HG03025 (cell line): ENCODE results near the gene MIF4GD.

ENCODE experiments used
- ATAC-seq: cut with Tn5 transposase; IDR thresholded peaks from one replicate; pipeline ENCODE4 v1.9.1; 2021; ENCODE audit warnings: mild to moderate bottlenecking, moderate library complexity; ENCODE audit not compliant: unreplicated experiment, low FRiP score

The MIF4GD gene

DNA sequence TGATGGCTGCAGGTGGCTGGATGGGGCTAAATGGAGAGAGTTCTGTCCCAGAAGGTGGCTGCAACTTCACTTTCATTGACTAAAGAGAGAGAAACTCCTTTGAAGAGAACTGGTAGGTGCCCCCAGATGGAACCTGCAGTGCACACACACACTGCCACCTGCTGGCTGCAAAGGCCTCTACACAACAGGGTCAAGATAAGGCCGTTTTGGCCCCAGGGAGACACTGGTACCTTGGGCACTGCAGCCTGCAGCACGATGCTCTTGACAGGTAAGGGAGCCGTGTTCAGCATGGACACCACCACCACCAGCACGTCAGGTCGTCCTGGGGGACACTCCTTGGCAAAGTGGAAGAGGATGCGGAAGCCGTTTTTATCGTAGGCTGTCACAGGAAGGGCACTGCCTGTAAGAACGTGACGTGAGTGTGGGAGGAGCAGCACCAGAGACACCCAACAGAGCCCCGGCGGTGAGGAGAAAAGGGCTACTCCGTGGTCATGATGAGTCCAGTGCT lies 32.3 kb downstream of the MIF4GD start:
- no peak for ATAC-seq

DNA sequence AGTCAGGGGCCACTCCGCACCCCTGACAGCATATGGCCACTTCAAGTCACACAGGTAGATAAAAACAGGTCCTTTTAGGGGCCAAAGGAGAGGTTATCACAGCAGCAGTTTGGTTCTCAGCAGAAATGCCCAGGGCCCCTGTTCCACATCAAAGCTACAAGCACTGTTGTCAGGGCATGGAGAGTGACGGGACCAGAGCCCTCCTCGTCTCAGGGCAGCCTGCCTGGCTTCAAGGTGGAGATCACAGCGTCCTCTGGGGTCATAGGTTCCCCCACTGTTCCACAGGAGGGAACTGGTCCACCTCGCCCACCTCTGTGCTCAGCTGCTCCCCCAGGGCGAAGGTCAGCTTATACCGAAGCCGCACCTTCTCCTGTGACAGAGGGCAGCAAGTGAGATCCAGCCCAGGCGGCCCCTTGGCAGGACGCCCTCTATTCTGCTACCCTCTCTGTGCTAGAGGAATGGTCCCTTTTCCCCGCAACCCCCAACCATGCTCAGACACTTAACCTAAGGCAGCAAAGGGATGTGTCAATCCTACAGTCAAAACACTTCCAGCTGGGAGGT lies 32.9 kb downstream of the MIF4GD start:
- ATAC-seq = no peak

DNA sequence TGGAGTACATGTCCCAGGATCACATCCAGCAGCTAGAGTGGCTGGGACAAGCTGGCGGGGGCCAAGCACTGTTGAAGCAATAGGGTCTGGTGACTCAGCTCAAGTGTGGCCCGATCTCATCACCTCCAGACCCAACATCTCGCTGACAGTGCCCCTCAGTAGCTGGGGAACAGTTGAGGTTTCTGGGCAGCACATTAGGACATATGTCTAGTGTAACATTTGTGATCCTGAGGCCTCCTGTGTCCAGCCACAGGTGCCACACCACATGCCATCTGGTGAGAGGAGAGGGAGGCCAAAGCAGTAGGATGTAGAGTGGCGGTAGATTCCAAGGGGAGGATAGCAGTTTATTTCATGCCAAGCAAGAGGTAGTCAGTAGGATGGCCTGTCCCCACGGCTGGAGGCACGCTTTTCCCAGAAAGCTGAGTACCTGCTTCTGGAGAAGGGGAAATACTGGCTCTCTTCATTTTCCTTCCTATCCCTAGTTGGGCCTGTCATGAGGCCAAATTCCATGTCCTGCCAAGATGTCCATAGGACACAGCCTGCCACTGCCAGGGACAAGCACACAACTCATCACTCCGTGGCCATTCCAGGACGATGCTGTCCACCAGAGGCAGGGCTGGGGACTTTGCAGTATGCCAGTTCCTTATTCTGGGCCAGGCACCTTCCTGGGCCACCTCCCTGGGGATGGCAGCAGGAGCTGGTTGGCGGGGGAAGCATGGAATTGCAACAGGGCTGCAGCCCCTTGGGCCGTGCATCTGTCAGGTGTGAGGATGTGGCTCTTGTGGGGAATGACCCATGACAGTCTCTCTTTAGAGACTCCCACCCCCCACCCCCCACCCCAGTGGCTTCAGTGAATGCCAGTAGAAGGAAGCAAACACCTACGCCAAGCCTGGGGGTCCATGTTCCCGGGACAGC lies 33.7 kb downstream of the MIF4GD start:
- no peak for ATAC-seq

DNA sequence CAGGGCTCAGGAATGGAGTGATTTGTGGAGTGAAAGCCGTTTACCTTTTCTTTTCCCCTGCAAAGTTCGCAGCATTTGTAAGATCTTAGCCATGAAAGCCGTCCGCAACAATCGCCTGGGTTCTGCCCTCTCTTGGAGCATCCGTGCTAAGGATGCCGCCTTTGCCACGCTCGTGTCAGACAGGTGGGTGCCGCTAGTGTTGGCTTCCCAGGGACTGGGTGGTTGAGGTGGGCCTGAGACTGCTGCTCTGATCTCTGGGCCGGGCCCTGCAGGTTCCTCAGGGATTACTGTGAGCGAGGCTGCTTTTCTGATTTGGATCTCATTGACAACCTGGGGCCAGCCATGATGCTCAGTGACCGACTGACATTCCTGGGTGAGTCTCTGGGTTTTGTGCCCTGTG lies 38.2 kb downstream of the MIF4GD start:
- no peak for ATAC-seq

DNA sequence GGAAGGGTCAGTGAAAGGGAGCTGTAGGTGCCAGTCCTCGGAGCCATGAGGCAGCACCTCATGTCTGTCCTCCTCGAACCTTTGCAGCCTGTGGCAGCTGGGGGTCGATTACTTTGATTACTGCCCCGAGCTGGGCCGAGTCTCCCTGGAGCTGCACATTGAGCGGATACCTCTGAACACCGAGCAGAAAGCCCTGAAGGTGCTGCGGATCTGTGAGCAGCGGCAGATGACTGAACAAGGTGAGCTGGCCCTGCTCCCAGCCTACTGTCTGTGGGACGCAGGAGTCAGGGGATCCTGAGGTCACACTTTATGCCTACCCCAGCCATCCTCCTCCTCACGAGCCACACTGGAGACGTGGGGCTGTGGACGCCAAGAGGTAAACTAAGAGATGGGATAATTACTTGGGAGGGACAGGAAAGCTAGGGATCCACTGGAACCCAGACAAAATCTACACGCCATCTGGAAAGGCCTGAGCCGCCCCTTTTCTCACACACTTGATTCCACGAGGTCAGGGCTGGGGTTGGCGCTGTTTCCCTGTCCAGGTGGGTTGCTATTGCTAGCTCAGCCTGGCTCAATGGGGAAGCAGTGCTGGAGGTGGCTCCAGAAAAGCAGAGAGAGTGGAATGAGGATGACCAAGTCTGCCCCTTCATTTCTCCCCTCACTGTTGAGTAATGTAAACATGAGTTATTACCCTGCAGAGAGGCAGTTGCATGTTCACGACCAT lies 39.1 kb downstream of the MIF4GD start:
- ATAC-seq = no peak

DNA sequence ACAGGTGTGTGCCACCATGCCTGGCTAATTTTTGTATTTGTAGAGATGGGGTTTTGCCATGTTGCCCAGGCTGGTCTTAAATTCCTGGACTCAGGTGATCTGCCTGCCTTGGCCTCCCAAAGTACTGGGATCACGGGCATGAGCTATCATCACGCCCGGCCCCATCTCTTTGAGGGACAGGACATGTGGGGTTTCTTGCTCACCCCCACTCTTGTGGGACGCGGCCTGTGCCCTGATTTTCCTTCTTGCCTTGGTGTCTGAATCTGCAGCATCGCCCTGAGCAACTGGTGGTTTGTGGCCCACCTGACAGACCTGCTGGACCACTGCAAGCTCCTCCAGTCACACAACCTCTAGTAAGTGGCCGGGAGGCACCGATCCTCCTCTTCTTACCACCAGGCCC lies 40.0 kb downstream of the MIF4GD start:
- no peak for ATAC-seq

DNA sequence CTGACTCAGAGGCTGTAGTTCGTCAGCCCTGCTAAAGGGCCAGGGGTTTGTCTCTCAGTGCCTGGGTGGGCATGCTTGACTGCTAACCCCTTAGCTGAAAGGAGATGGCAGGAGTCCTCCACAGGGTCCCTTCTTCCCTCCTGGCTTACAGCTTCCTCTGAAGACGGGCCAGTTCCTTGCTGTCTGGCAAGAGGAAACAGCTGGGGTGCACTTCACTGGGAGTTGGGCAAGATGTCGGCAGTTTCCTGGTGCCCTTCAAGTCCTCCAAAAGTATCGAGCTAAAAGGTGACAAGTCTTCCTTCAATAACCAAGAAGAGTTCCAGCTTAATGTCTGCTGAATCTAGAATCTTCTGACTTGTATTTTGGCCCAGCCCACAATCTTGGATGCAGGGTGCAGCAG lies 42.2 kb downstream of the MIF4GD start:
- no peak for ATAC-seq

DNA sequence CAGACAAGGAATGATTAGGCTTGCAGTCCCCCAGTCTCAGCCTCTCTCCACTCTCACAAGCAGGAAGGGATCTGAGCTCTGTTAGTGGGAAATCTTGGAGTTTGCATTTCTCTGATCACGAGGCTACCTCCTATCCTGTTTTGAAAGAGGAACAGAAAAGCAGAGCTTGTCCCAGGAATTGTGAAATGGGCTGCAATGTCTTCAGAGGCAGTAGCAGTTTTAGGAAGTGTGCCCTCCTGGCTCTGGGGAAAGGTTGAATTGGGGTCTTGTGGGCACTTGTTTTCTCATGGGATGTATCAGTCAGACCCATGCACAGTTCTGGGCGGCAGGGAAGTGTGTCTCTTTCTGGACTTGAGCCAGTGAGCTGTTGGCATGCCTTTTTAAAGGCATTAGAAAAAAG lies 42.7 kb downstream of the MIF4GD start:
- no peak for ATAC-seq

DNA sequence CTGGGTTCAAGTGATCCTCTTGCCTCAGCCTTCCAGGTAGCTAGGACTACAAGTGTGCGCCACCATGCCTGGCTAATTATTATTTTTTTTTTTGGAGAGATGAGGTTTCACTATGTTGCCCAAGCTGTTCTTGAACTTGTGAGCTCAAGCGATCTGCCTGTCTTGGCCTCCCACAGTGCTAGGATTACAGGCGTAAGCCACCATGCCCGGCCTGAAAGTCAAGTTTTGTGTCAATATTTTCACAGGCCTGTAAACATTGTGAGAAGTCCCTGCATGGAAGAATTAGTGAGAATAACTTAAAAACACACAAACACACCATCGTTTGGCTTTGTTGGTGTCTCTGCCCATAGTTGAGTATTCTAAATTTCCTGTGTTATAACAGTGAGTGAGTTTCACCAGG lies 43.3 kb downstream of the MIF4GD start:
- ATAC-seq = no peak

DNA sequence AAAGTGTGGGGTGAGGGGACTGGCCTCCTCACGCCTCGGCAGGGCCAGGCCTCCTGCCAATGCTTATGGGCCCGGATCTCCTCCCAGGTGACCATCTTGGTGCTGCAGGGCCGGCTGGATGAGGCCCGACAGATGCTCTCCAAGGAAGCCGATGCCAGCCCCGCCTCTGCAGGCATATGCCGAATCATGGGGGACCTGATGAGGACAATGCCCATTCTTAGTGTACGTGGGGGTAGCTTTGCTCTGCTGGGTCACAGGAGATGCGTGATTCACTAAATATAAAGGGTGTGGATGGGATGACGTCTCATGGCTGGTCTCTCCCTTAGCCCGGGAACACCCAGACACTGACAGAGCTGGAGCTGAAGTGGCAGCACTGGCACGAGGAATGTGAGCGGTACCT lies 46.0 kb downstream of the MIF4GD start:
- ATAC-seq = no peak

DNA sequence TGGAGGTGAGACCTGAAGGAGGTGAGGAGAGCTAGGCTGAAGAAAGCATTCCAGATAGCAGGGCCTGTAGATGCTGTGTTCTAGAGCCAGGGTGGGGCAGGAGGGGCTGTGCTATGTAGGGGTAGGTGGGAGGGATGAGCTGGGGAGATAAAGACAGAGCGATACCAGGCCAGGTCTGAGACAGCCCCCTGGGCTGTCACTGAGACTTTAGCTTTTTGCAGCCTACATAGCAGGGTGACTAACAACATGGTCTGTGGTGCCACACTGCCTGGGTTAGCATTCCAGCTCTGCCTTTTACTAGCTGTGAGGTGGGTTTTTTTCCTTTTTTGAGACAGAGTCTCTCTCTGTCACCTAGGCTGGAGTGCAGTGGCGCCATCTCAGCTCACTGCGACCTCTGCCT lies 51.2 kb downstream of the MIF4GD start:
- ATAC-seq = no peak

DNA sequence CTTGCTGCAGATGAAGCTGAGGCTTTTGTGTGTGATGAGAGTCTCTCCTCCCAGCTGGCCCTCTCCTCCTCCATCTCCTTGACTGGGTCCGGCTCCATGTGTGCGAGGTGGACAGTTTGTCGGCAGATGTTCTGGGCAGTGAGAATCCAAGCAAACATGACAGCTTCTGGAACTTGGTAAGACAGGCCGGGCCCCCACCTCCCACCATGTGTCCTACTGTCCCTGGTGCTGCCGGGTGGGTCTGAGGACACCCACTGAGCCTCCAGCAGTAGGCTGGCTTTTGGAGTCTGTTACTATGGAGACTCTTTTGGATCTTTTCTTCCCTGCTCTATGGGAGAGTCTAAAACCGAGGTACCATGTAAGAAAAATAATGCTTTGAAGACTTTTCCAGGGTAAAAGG lies 52.9 kb downstream of the MIF4GD start:
- no peak for ATAC-seq
